CD4-positive, alpha-beta T cell (primary cell): ENCODE measurements around the gene SLC5A11. TPM values are rescaled to one million over a fixed set of nuclear protein-coding genes. Genes with fewer than 3 reads are reported as not detected.
"Not testable (repeated sequence)": the region's sequence is repeated elsewhere in the genome, so short reads cannot be mapped to it uniquely, and the experiment has no call there.

Experiments
- ATAC-seq: fragments of 200-7000 bp; cut with Tn5 transposase; one replicate; pipeline ENCODE4 v1.10.0; 2022; ENCODE audit warnings: mild to moderate bottlenecking; ENCODE audit not compliant: poor library complexity
- CTCF ChIA-PET: fragments of 350-600 bp; sonication (Branson Sonifier 250); formaldehyde crosslinking; loops from one replicate; lab custom pipeline; 2021; ENCODE audit warnings: antibody characterized with exemption, inconsistent platforms; lab: Charles Lee
- POLR2A ChIA-PET: fragments of 350-600 bp; sonication (Branson Sonifier 250); formaldehyde crosslinking; loops from one replicate; lab custom pipeline; 2021; ENCODE audit warnings: antibody characterized with exemption, inconsistent platforms; lab: Charles Lee
- DNase-seq, 14 experiments: peaks; one replicate each; pipeline ENCODE4 v3.0.0-alpha.2; 2013 to 2020; ENCODE audit warnings: mixed read lengths in 2 of 14
- H3K27ac ChIP-seq, 2 donors: one replicate each; pipeline versions ENCODE4 v1.5.1 to v1.7.0; 2013; ENCODE audit warnings: low read length in 2 of 2, low read depth in 1 of 2, mild to moderate bottlenecking in 1 of 2
- H3K27me3 ChIP-seq, 2 experiments: 1 replicate in 1 of 2; 2 replicates in 1 of 2; pipeline versions ENCODE4 v1.6.1 to v1.7.0; 2013; ENCODE audit warnings: low read length in 2 of 2, control low read depth in 1 of 2, mild to moderate bottlenecking in 1 of 2, moderate library complexity in 1 of 2; ENCODE audit not compliant: insufficient read depth in 2 of 2, control insufficient read depth in 1 of 2
- H3K36me3 ChIP-seq: one replicate; pipeline ENCODE4 v1.6.1; 2013; ENCODE audit warnings: low read length, control low read depth; ENCODE audit not compliant: insufficient read depth
- H3K4me1 ChIP-seq: one replicate; pipeline ENCODE4 v1.6.1; 2013; ENCODE audit warnings: low read length, control low read depth; ENCODE audit not compliant: insufficient read depth
- H3K4me3 ChIP-seq: one replicate; pipeline ENCODE4 v1.5.1; 2013; ENCODE audit warnings: mild to moderate bottlenecking, low read length, moderate library complexity
- H3K9me3 ChIP-seq, 2 experiments: 1 replicate in 1 of 2; 2 replicates in 1 of 2; pipeline versions ENCODE4 v1.6.1 to v1.7.0; 2013; ENCODE audit warnings: low read length in 2 of 2, mild to moderate bottlenecking in 2 of 2, control low read depth in 1 of 2, moderate library complexity in 1 of 2; ENCODE audit not compliant: control insufficient read depth in 1 of 2, insufficient read depth in 1 of 2
- H3K27ac Mint-ChIP-seq: one replicate; pipeline ENCODE4 v1.8.0; 2020; ENCODE audit warnings: mixed read lengths
- H3K27me3 Mint-ChIP-seq: one replicate; pipeline ENCODE4 v1.8.0; 2021; ENCODE audit warnings: mixed read lengths
- H3K36me3 Mint-ChIP-seq: one replicate; pipeline ENCODE4 v1.8.0; 2021; ENCODE audit warnings: low read depth, mixed read lengths
- H3K4me1 Mint-ChIP-seq: one replicate; pipeline ENCODE4 v1.8.0; 2021; ENCODE audit warnings: low read depth, mixed read lengths
- H3K4me3 Mint-ChIP-seq: one replicate; pipeline ENCODE4 v1.8.0; 2020; ENCODE audit warnings: mild to moderate bottlenecking, mixed read lengths
- H3K9me3 Mint-ChIP-seq: one replicate; pipeline ENCODE4 v1.8.0; 2020; ENCODE audit warnings: mixed read lengths
- CTCF ChIP-seq: fragments of 200-600 bp; IDR thresholded peaks from one replicate; pipeline ENCODE4 v1.8.0; 2022; ENCODE audit warnings: antibody characterized with exemption, mild to moderate bottlenecking
- intact Hi-C, 2 experiments: fragments of 100-400 bp; cut with DNase I in 1 of 2; cut with micrococcal nuclease in 1 of 2; formaldehyde crosslinking; loops; one replicate each; pipeline versions ENCODE4 v1.15.1 to v1.9.0; 2023 to 2025; cut with DNase I, micrococcal nuclease
- total RNA-seq, 174 experiments: library from RNA in 2 of 174; stranded (reverse) in 2 of 174; gene quantifications; one replicate each; pipeline ENCODE4 v1.2.3 and lab custom pipeline; 2021 to 2026

The SLC5A11 gene
- total RNA-seq, 2 experiments from 2014 or later = 0.11 to 0.44 TPM

GRCh38 chr16:24844101-24845030 lies 1.4 kb upstream of the SLC5A11 start:
- ChIA-PET CTCF (no interaction called here), POLR2A (no interaction called here)
- Histone ChIP-seq H3K9me3 (no peaks in the 10 kb centered on the region), H3K27ac (no peak overlapping the region), H3K36me3 (no peaks in the 10 kb centered on the region), H3K27me3 (no peaks in the 10 kb centered on the region), H3K4me1 (no peaks in the 10 kb centered on the region), H3K4me3 (no peak overlapping the region)
- H3K9me3 Mint-ChIP-seq = no peaks in the 10 kb centered on the region
- intact Hi-C loops = no loop called here
- H3K27me3 Mint-ChIP-seq = no peaks in the 10 kb centered on the region
- no peak overlapping the region for H3K4me3 Mint-ChIP-seq
- no peaks in the 10 kb centered on the region for H3K36me3 Mint-ChIP-seq
- H3K27ac Mint-ChIP-seq = no peak overlapping the region
- TF ChIP-seq CTCF = no peak
- ATAC-seq (no peak), DNase-seq (no peak)
- H3K4me1 Mint-ChIP-seq = no peaks in the 10 kb centered on the region

GRCh38 chr16:24845031-24845365 lies 765 bp upstream of the SLC5A11 start:
- H3K27ac ChIP-seq, H3K27me3 ChIP-seq, H3K4me3 Mint-ChIP-seq, H3K27ac Mint-ChIP-seq, intact Hi-C loops, ATAC-seq, H3K9me3 Mint-ChIP-seq, H3K27me3 Mint-ChIP-seq, H3K4me1 Mint-ChIP-seq, H3K9me3 ChIP-seq, H3K36me3 ChIP-seq, DNase-seq, CTCF ChIA-PET, H3K36me3 Mint-ChIP-seq, H3K4me3 ChIP-seq, H3K4me1 ChIP-seq, POLR2A ChIA-PET: not testable (repeated sequence)

GRCh38 chr16:24846548-24847357 lies 990 bp downstream of the SLC5A11 start:
- ATAC-seq = no peak
- no peaks in the 10 kb centered on the region for H3K9me3 Mint-ChIP-seq
- H3K9me3 ChIP-seq = no peaks in the 10 kb centered on the region
- no peaks in the 10 kb centered on the region for H3K36me3 ChIP-seq
- H3K36me3 Mint-ChIP-seq = no peaks in the 10 kb centered on the region
- no peak overlapping the region for H3K4me3 Mint-ChIP-seq
- intact Hi-C loops = no loop called here
- no peak overlapping the region for H3K4me3 ChIP-seq
- H3K27ac ChIP-seq = no peak overlapping the region
- no peaks in the 10 kb centered on the region for H3K27me3 ChIP-seq
- no peak overlapping the region for H3K27ac Mint-ChIP-seq
- H3K27me3 Mint-ChIP-seq = no peaks in the 10 kb centered on the region
- ChIA-PET CTCF (no interaction called here), POLR2A (no interaction called here)
- DNase-seq = no peak
- no peak for TF ChIP-seq CTCF
- no peaks in the 10 kb centered on the region for H3K4me1 ChIP-seq
- H3K4me1 Mint-ChIP-seq = no peaks in the 10 kb centered on the region
